KMS-11 (cell line): ENCODE results near the gene OTOP2.

Source experiments
- H2AFZ ChIP-seq: fragments of 200-600 bp; sonication (generic); 2 replicates; pipeline ENCODE4 v1.6.1; 2016; ENCODE audit warnings: antibody characterized with exemption, mixed run types, low read depth
- H3K27ac ChIP-seq: fragments of 200-600 bp; sonication (generic); 2 replicates; pipeline ENCODE4 v1.6.1; 2016; ENCODE audit warnings: mild to moderate bottlenecking, mixed run types
- H3K27me3 ChIP-seq: fragments of 200-600 bp; sonication (generic); 2 replicates; pipeline ENCODE4 v1.6.1; 2017; ENCODE audit warnings: mild to moderate bottlenecking, low read depth, mixed run types, moderate library complexity; ENCODE audit not compliant: insufficient read depth
- H3K36me3 ChIP-seq: fragments of 200-600 bp; sonication (generic); 2 replicates; pipeline ENCODE4 v1.6.1; 2017; ENCODE audit warnings: mild to moderate bottlenecking, mixed run types; ENCODE audit not compliant: insufficient read depth
- H3K4me1 ChIP-seq: fragments of 200-600 bp; sonication (generic); 2 replicates; pipeline ENCODE4 v1.6.1; 2016; ENCODE audit warnings: mild to moderate bottlenecking, low read depth, mixed run types; ENCODE audit not compliant: poor library complexity, severe bottlenecking
- H3K4me2 ChIP-seq: fragments of 200-600 bp; sonication (generic); 2 replicates; pipeline ENCODE4 v1.7.0; 2016; ENCODE audit warnings: mild to moderate bottlenecking, mixed run types
- H3K4me3 ChIP-seq: fragments of 200-600 bp; sonication (generic); IDR thresholded peaks from 2 replicates; pipeline ENCODE4 v1.6.1; 2017; ENCODE audit warnings: low read depth, low read length, mixed read lengths; ENCODE audit not compliant: insufficient read depth
- H3K79me2 ChIP-seq: fragments of 200-600 bp; sonication (generic); 2 replicates; pipeline ENCODE4 v1.6.1; 2016; ENCODE audit warnings: low read depth, mixed run types; ENCODE audit not compliant: insufficient read depth
- H3K9ac ChIP-seq: fragments of 200-600 bp; sonication (generic); 2 replicates; pipeline ENCODE4 v1.6.1; 2016; ENCODE audit warnings: mild to moderate bottlenecking, mixed run types
- H4K20me1 ChIP-seq: fragments of 200-600 bp; sonication (generic); 2 replicates; pipeline ENCODE4 v1.6.1; 2016; ENCODE audit warnings: mild to moderate bottlenecking, mixed run types; ENCODE audit not compliant: insufficient read depth
- TF ChIP-seq, protein P1 (sequence below): fragments of 200-600 bp; sonication (generic); conservative IDR thresholded peaks from 2 replicates; pipeline ENCODE4 v1.6.1; 2017; ENCODE audit warnings: low read depth, mild to moderate bottlenecking, antibody characterized with exemption, low read length, moderate library complexity, mixed read lengths

OTOP2 gene

DNA sequence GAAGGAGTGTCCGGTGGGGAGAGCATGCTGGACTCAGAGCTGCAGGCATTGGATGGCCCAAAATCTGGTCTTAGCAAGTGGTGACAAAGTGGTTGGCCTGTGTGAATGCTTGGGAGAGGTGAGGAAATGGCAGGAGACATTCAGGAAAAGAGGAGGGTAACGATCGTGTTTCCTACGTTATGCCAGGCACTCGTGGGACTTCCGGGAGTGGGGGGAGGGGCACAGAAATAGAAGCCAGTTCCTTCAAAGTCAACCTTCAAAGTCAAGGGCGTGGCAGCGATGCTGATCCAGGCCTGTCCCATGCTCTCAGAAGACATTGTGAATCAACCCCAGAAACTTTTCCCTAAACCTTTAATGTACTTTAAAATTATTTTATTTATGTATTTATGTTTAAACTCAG lies 15.5 kb downstream of the OTOP2 start:
- peaks cover 98% of the 10 kb centered on the region for H3K27me3 ChIP-seq
- H2AFZ ChIP-seq = no peak overlapping the region
- no peak overlapping the region for H3K4me3 ChIP-seq
- TF ChIP-seq, protein P1, sequence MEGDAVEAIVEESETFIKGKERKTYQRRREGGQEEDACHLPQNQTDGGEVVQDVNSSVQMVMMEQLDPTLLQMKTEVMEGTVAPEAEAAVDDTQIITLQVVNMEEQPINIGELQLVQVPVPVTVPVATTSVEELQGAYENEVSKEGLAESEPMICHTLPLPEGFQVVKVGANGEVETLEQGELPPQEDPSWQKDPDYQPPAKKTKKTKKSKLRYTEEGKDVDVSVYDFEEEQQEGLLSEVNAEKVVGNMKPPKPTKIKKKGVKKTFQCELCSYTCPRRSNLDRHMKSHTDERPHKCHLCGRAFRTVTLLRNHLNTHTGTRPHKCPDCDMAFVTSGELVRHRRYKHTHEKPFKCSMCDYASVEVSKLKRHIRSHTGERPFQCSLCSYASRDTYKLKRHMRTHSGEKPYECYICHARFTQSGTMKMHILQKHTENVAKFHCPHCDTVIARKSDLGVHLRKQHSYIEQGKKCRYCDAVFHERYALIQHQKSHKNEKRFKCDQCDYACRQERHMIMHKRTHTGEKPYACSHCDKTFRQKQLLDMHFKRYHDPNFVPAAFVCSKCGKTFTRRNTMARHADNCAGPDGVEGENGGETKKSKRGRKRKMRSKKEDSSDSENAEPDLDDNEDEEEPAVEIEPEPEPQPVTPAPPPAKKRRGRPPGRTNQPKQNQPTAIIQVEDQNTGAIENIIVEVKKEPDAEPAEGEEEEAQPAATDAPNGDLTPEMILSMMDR = no peak
- H3K36me3 ChIP-seq = no peaks in the 10 kb centered on the region
- no peak overlapping the region for H3K27ac ChIP-seq
- no peak overlapping the region for H3K4me2 ChIP-seq
- no peak overlapping the region for H3K9ac ChIP-seq
- H4K20me1 ChIP-seq = no peaks in the 10 kb centered on the region
- H3K79me2 ChIP-seq = no peaks in the 10 kb centered on the region
- H3K4me1 ChIP-seq = no peaks in the 10 kb centered on the region

DNA sequence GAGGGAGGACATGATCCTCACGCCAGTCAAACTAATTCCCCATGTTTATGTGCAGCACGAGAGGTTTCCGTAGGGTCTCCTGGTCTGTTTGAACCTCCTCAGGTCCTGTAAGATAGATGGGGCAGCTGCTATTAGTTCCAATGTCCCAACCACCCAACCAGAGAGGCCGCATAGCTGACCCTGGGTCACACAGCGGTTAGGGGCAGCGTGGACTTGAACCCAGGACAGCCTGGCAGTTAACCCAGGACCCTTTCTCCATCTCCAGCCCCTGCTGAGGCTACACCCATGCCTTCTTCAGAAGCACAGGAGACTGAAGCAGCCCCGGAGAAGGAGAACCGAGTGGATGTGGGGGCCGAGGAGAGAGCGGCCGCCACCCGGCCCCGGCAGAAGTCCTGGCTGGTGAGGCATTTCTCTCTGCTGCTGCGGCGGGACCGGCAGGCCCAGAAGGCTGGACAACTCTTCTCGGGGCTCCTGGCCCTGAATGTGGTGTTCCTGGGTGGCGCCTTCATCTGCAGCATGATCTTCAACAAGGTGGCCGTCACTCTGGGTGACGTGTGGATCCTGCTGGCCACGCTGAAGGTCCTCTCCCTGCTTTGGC lies 17.2 kb downstream of the OTOP2 start:
- H4K20me1 ChIP-seq = no peaks in the 10 kb centered on the region
- H3K36me3 ChIP-seq = no peaks in the 10 kb centered on the region
- H3K9ac ChIP-seq = no peak overlapping the region
- no peak overlapping the region for H2AFZ ChIP-seq
- H3K27ac ChIP-seq = no peak overlapping the region
- TF ChIP-seq, protein P1 = no peak
- peaks cover 15% of the 10 kb centered on the region for H3K4me1 ChIP-seq
- H3K79me2 ChIP-seq = no peaks in the 10 kb centered on the region
- H3K4me2 ChIP-seq = no peak overlapping the region
- no peak overlapping the region for H3K4me3 ChIP-seq
- peaks cover 97% of the 10 kb centered on the region for H3K27me3 ChIP-seq

DNA sequence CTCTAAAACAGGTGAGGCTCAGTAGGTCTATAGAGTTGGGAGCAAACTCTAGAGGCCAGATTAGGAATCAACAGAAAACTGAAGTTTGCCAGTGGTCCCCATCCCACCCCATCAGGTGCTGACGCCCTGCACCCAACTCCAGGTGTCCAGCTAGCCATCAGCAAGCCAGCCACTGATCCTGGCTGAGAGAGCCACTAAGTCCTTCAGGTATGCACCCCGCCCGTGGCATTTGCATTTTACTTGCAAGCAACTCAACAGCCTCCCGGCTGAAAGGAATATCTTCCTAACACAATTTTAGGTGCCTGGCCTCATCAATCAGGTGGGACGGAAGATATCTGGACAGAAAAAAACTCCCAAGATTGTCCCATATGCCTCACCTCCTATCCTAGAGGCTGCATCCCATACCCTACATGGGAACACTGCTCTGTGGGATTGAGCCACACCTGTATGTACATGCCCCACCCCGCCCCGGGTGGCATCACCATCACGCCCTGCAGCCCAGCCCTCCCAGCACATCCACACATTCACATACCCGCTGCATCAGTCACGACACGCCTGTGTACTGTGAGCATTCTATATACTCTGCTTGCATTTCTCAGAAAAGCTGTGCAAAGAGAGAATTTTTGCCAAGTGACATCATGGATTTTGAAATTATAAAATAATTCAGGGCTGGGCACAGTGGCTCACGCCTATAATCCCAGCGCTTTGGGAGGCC lies 19.9 kb downstream of the OTOP2 start:
- Histone ChIP-seq H3K79me2 (no peaks in the 10 kb centered on the region), H3K27me3 (peaks cover 89% of the 10 kb centered on the region), H3K9ac (no peak overlapping the region), H4K20me1 (no peaks in the 10 kb centered on the region), H3K27ac (no peak overlapping the region), H3K4me1 (peaks cover 16% of the 10 kb centered on the region), H3K36me3 (no peaks in the 10 kb centered on the region), H2AFZ (no peak overlapping the region), H3K4me3 (no peak overlapping the region), H3K4me2 (no peak overlapping the region)
- TF ChIP-seq, protein P1 = no peak

DNA sequence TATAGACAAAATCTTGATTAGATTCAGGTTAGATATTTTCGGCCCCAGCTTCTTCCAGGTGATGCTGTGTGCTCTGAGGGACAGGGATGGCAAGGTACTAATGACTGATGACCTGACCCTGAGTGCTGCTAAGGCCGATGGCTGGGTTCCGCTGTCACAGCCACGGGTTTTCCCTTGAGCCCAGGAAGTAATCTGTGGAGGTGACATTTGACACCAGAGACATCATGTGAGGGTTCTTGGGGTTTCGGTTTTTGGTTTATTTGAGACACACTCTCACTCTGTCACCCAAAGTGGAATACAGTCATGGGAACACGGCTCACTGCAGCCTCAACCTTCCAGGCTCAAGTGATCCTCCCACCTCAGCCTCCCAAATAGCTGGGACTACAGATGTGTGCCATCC lies 21.5 kb downstream of the OTOP2 start:
- peaks cover 16% of the 10 kb centered on the region for H3K4me1 ChIP-seq

More for the DNA sequence above, 21.5 kb downstream of the OTOP2 start:
- Histone ChIP-seq H3K36me3 (no peaks in the 10 kb centered on the region), H3K4me2 (peak overlapping the region; percentile 29; the same call in 1 of the 2 replicates), H2AFZ (no peak overlapping the region), H3K4me3 (no peak overlapping the region), H3K27me3 (peaks cover 89% of the 10 kb centered on the region), H3K27ac (no peak overlapping the region), H3K9ac (no peak overlapping the region), H3K79me2 (no peaks in the 10 kb centered on the region), H4K20me1 (no peaks in the 10 kb centered on the region)
- TF ChIP-seq, protein P1 = no peak
